Measurements from ENCODE around the gene ATP1B3.
A peak's percentile ranks its signal among the peaks of the same experiment; 100 is the strongest.
"Not testable (repeated sequence)": the region's sequence is repeated elsewhere in the genome, so short reads cannot be mapped to it uniquely, and the experiment has no call there.

ATP1B3 gene

DNA sequence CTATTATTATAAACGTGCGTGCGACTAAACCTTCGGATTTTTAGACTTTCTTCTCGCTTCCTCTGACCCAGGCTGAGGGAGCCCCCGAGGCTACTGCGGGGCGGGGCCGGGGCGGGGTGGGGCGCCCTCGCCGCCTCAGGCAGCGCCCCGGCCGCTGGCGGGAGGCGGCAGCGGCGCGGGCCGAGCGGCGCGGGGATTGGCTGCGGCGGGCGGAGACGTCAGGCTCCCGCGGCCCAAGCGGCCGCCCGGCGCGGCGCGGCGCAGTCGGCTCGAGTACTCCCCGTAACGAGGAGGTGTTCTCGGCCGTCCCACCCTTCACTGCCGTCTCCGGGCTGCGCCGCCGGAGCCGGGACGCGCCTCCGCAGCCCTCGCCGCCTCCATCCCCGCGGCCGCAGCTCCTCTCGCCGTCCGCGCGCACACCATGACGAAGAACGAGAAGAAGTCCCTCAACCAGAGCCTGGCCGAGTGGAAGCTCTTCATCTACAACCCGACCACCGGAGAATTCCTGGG is at the start of gene ATP1B3:
Gene ATP1B3, plus strand, starts transcription at position 263 of the 510 bp plus-strand sequence. Its CDS starts 159 bp downstream, at position 422.
- FAIRE-seq (no peak), DNase-seq (ENCODE audit: insufficient read length, low spot score) (peak; percentile 80)

DNA sequence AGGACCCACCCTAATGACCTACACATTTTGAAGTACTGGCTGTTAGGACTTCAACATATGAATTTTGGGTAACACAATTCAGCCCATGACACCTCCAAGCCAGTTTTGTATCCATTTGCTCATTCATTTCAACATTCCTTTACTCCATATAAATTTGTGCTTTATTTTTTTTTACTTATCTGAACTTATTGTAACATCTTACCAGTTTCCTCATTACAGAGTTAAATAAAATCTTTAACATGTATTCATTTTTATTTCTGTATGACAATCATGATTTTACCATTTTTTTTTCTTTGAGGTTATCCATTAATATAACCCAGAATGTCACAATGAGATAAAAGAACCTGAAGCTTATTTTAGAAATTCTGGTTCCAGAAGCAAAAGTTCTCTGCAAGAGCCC is 48.0 kb upstream of the ATP1B3 start:
- DNase-seq (ENCODE audit: insufficient read length, low spot score) (no peak), FAIRE-seq (no peak)

DNA sequence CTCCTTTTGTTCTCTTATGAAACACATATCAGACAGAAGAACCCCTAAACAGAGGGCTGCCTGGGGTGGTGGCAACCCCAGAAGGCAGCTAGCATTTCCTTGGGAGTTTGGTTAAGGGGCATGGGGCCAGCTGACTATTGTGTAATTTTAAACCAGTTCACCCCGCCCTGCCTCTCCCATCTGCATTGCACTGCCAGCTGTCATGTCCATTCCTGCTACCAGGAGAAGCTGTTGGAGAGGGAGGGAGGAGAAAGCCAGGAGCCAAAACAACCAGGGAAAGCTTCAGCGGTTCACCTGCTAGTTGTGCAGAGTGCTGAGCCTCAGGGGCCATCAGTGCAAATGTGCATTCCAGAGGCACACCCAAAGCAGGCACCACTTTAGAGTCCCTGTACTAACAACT is 47.6 kb upstream of the ATP1B3 start:
- FAIRE-seq, result no peak

DNA sequence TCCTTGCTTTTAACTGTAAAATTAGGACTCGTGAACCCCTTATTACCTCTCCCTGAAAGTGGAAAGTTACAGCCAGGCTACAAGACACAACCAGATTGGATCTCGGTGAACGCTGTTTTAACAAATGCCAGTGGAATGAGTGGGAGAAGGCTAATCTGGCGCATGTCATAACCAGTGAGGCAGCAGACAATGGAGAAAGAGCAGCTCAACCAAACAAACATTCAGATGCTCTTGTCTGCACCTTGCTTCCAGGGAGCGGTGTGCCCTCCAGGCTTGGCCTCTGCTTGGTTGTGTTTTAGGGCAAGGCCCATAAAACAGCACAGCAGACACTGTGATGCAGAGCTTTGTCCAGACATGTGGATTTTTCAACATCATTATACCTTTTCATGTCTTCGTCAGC is 45.9 kb upstream of the ATP1B3 start:
- FAIRE-seq, result no peak
- no peak for DNase-seq (ENCODE audit: insufficient read length, low spot score)

More for the DNA sequence above, 47.6 kb upstream of the ATP1B3 start:
- DNase-seq (ENCODE audit: insufficient read length, low spot score), result no peak

DNA sequence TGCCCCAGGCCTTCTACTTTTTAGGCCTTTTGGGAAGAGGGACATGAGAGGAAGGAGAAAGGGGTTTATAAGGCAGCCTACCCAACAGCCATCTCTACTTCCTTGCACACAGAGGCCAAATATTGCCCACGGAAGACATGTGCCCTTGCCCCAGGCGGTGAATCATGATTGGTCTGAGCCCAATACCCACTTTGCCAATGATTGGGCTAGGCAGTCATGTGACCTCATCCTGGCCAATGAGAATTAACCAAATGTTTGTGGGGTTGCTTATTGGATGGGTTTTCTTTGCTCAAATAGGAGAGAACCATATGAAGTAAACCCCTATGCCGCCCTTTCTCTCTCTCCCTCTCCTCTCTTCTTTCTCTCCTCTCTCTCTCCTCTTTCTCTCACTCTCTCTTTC is 42.2 kb upstream of the ATP1B3 start:
- DNase-seq (ENCODE audit: insufficient read length, low spot score), result no peak
- FAIRE-seq, result no peak

DNA sequence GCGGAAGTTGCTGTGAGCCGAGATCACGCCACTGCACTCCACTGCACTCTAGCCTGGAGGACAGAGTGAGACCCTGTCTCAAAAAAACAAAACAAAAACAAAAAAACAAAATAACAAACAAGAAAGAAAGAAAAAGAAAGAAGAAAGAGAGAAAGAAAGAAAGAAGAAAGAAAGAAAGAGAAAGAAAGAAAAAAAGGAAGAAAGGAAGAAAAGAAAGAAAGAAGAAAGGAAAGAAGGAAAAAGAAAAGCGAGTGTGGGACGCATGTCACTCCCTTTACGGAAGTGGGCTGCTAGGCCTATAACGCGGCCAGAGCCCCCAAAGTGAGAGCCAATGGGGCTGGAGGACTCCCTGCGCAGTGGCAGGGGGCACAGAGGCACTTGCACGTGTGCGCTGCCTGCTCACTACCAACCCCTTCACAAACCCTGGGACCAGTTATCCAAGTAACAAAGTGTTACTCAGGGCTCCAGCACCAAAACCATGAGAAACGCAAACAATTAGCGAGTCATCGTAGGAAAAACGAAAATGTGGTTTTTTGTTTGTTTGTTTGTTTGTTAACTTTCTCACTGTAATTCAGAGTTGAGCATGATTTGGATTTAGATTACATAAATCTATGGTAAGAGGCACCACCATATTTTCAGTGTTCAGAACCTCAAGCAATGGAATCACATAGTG is 40.8 kb upstream of the ATP1B3 start:
- DNase-seq (ENCODE audit: insufficient read length, low spot score), result no peak
- FAIRE-seq, result no peak

DNA sequence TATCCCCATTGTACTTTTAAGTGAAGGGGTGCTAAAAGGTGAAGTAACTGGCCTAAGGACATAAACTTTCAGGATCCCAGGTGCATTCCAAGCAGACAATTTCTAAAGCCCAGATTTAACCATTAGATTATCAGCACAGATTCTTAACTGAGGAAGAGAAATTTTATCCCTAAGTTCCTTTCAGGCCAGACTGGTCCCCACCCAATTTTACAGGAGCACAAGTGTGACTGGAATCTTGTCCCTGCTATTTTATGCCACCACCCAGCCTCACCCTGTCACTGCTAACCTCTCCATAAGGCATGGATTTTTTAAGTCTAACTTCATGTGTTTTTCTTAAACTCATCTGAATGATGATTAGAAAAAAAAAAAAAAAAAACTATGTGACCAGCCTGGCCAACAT is 37.1 kb upstream of the ATP1B3 start:
- FAIRE-seq (no peak), DNase-seq (ENCODE audit: insufficient read length, low spot score) (no peak)

DNA sequence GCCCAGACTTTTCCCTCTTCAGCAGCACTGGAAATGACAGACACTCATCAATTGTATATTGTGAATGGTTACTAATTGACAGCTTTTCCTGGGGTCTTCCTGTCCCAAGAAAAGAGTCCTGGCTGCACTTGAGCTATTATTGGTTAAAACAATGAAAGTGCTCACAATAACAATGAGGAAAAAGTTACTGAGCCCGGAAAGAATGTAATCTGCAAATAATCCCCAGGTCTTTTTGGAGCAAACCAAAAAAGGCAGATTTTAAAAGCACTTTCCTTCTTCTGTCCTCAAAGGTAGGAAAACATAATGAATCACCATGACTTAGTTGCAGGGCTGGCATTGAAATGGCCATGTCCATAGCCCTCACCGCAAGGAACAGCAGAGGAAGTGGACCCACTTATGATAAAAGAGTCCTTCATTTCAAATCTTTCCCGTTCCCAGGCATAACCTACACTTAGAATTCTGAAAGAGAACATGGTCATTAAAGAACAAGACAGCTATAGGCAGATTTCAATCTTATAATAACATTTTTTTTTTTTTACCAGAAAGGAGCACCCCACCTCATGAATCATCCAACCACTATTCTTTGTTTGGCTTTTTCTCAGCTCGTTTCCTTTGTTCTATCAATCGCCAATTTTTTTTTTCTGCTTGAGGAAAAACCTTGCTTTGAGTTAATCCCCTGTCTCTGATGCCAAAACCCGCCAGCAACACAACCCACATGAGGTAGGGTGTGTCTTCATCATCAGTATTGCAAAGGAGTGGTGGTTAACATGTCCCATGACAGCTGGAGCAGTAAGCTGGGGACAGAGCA is 35.5 kb upstream of the ATP1B3 start:
- FAIRE-seq (no peak), DNase-seq (ENCODE audit: insufficient read length, low spot score) (no peak)

DNA sequence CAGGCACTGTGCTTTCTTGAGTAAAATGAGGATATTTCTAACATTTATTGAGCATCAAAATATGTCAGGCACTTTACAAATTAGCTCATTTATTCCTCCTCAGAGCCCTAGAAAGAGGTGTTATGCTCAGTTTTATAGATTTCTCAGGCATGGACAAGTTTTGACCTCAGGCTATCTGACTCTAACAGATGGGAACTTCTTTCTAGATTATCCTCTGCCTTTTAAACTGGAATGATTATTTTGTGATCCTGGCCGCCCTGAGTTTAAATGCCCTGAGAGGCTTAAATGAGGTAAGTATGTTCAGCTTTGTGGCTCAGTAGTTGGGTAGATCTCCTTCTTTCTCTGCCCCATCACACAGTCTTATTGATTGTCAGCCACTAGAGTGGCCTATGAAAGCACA is 32.3 kb upstream of the ATP1B3 start:
- DNase-seq (ENCODE audit: insufficient read length, low spot score), result no peak
- no peak for FAIRE-seq

DNA sequence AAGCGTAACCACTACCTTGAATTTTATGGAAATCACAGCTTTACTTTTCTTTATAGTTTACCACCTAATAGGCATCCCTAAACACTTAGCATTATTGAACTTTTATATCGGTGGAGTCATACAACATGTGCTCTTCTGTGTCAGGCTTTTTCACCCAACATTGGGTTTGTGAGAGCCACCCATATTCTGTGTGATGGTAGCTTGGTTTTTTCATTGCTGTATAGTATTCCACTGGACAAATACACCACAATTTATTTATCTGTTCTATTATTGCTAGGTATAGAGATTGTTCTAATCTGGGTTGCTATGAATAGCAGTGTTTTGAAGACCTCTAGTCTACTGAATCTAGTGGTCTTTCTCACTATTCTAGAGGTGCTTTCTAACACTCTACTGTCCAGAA is 31.6 kb upstream of the ATP1B3 start:
- no peak for DNase-seq (ENCODE audit: insufficient read length, low spot score)
- no peak for FAIRE-seq

DNA sequence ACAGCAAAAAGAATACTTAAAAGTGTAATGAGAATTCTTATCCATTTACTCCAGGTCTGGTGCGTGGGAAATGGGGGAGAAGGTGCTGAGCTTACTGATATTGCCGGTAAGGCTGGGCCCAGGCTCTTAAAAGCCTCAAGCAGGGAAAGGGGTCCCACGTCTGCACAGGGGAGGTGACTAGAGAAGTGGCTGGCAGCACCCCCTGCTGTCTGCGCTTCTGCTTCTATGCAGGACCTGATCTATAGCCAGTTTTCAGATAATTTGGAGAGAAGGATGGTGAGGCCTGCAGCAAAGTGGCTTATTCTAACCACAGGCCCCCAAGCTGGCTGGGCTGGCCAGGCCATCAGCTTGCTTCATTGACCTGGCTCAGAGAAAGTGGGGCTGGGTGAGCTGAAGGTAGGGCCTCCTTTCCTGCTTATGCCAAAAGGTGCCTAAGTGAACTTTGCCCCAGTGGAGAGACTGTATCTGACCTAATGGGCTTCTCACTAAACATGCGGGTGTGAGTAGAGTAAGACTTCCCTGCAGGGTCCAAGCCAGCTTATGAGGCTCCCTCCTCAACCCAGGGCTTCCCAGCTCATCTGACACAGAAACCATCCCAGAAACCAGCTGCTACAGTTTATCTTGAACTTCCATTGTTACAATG is 30.9 kb upstream of the ATP1B3 start:
- FAIRE-seq, result no peak
- DNase-seq (ENCODE audit: insufficient read length, low spot score), result no peak

DNA sequence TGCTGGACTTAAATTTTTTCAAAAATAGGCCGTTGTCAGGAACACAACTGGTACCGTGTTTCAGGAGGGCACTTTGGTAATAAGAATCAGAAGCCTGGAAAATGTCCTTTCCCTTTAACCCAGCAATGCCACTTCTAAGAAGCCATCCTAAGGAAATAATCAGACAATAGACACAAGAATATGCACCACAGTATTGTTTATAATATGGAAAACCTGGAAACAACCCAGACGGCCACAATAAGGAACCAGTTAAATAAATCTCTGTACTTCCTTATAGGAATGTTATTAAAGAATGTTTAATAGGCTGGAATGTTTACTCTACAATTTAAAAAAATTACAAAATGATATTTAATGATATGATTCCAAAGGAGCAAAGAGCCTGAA is 30.4 kb upstream of the ATP1B3 start:
- DNase-seq (ENCODE audit: insufficient read length, low spot score), result no peak
- FAIRE-seq, result no peak

DNA sequence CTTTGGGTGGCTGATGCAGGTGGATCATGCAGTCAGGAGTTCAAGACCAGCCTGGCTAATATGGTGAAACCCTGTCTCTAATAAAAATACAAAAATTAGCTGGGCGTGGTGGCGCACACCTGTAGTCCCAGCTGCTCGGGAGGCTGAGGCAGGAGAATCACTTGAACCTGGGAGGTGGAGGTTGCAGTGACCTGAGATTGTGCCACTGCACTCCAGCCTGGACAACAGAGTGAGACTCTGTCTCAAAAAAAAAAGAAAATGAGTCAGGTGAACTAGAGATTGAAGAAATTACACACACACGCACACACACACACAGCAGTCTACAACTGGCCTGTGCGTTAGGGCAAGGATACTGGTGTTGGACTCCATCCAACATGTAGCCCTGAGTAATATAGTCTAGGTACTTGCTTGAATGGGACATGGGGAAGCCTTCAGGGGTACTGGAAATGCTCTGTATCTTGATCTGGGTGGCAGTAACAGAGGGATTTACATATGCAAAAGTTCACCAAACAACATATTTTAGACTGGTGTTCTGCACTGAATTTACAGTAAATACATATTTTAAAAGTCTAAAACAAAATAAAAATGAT is 28.2 kb upstream of the ATP1B3 start:
- not testable (repeated sequence) for FAIRE-seq; DNase-seq (ENCODE audit: insufficient read length, low spot score)

DNA sequence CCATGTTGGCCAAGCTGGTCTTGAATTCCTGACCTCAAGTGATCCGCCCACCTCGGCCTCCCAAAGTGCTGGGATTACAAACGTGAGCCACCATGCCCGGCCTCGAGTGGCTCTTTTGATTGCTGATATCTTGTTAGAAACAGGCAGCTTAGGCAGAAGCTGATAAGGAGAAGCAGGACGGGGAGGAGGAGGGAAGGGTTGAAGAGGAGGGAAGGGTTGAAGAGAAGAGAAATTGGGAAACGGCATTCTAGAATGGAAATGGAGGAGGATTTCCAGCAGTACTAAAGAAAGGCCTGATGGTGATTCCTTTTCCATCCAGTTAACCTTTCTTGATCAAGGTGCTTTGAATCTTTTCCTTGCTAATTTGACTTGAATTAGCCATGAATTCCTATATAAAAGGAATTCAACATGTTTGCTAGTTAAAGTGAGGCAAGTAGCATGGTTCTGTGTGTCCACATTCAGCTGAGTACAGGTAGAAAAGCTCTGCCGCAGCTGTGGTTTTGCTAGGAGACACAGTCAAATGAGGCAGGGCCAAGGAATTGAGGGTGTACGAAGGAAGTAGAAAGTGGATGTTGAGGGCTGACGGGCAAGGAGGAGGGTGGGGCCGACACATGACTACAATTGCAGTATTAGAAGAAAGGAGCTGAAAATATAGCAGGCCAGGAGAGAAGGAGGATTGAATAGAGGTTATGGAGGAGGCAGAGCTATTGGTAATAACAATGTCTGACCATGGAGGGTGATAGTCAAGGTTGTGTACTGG is 27.2 kb upstream of the ATP1B3 start:
- no peak for DNase-seq (ENCODE audit: insufficient read length, low spot score)
- FAIRE-seq, result no peak

DNA sequence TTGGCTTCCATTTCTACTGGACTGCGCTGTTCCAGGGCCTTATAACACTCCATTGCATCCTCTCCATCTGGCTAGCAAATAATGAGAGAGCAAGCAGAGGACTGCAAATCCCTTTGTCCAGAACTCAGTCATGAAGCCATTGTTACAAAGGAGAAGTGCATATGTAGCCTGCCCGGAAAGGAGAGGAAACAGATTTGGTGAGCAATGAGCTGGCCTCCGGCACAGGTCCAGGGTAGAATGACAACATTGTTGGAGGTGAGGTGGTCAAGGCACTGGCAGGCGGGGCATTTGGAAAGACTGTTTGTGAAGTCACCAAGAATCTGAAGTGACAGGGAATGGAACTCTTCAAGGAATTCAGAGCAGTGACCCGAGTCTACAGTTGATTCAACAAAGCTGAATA is 25.0 kb upstream of the ATP1B3 start:
- DNase-seq (ENCODE audit: insufficient read length, low spot score), result no peak
- no peak for FAIRE-seq

DNA sequence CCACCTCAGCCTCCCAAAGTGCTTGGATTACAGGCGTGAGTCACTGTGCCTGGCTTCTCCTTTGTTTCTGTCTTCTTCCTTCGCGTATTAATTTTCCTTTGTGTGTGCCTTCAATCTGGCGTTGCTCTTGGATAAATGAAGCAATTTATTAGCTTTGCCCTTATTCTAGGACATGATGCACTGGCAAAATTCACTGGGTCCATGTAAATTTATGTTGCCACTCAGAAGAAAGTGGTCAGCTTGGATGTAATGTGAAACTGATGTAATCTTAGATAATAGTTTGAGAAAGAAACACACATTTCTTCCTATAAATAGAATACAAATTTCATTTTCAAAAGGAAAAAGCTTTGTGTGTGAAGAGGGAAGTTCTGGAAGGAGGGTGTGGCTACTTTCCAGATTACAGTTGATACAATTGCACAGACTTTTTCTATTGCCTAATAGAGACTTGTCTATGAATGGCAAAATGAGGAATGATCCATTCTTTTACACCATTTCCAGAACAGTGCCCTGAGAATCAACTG is 23.3 kb upstream of the ATP1B3 start:
- FAIRE-seq, result no peak

DNA sequence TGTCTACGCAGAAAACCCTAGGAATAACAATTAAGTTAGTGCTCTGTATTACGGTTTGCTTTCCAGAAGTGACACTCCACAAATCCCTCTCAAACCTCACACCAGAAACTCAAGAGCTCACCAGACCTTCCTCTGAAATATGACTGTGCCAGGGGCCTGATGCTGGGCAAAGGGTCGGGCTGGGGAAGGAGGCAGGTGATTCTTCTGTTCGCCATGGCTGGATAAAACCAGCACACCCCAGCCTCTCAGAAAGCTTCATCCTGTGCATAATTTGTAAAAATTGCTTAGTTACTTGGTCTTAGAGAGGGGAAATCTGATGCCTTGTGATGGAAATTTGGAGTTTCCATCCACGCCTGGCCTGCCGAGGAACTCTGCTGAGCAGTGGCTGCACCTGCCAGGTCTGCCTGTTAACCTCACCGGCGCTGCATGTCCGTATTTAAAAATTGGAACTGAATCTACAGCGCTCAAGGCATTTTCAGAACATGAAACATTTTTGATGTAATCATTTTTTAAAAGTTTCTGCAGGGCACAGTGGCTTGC is 22.7 kb upstream of the ATP1B3 start:
- FAIRE-seq, result no peak
- DNase-seq (ENCODE audit: insufficient read length, low spot score), result no peak

More for the DNA sequence above, 23.3 kb upstream of the ATP1B3 start:
- DNase-seq (ENCODE audit: insufficient read length, low spot score), result no peak

DNA sequence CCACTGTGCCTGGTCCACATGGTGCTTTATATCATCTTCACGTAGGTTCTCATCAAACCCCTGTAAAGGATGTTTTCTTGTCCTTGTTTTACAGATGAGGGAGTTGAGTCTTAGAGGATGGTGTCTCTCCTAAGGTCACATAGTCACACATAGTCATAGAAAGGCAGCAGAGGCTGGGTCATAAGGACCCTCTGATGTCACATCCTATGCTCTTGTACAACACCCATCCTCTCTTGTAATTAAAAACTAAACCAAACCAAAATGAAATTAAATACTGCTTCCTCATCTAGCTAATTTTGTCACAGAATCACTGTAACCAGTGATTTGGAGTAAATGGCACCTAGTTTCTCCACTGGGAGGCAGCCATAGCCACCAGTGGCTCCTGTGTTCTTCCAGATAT is 21.8 kb upstream of the ATP1B3 start:
- no peak for FAIRE-seq
- DNase-seq (ENCODE audit: insufficient read length, low spot score), result no peak

DNA sequence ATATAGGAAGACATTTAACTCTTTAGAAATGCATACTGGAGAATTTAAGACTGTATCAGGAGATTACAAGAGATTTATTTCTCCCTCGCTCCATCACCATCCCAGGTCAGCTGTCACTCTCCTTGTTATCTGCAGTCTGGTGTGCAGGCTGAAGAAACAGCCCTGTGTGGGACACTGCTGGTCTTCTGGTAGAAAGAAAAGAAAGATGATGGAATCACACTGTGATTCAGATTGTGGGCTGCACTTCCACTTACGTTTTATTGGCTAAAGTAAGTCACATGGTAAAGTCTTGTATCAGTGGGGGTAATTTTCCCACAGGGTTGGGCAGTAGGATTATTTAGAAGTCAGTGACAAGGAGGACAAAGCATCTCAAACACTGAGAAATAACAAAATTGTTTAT is 18.1 kb upstream of the ATP1B3 start:
- FAIRE-seq, result no peak
- no peak for DNase-seq (ENCODE audit: insufficient read length, low spot score)

DNA sequence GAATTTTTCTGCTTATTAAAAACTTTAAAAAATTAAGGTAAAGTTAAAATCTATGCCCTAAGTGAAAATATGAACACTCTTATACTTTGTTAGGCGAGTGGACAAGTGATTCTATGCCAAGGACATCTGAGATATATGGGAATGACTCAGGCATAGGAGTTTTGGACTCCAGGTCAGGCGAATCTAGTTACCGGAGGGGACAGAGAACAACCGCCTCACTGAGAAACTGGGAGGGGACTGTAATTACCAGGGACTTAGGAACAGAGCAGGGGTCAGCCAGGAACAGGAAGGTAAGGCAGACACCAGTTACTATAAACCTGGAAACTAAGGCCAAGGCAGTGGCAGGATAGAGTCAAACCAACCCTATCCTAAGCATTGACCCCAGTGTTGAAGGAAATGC is 16.8 kb upstream of the ATP1B3 start:
- FAIRE-seq (no peak), DNase-seq (ENCODE audit: insufficient read length, low spot score) (no peak)

Data from GM19239 (cell line).